Measurements from ENCODE around the gene HOXD3.

HOXD3 gene

GRCh38 chr2:176184749-176185148 is 27.6 kb downstream of the HOXD3 start:
- no peak for DNase-seq

- no peak for DNase-seq
These were observed 28.9 kb downstream of the HOXD3 start for GRCh38 chr2:176186024-176186423.

GRCh38 chr2:176187200-176187898 is 30.2 kb downstream of the HOXD3 start:
- no peak for DNase-seq

- DNase-seq, result no peak
These were observed 31.0 kb downstream of the HOXD3 start, which contains the start of gene HOXD1 for GRCh38 chr2:176187899-176188773. Gene HOXD1, plus strand, starts transcription at chr2:176188668. Its CDS starts 134 bp downstream, at chr2:176188802.

- DNase-seq, result no peak
These were observed 31.9 kb downstream of the HOXD3 start for GRCh38 chr2:176188774-176189680.

GRCh38 chr2:176189681-176190641 is 32.9 kb downstream of the HOXD3 start:
- no peak for DNase-seq

- DNase-seq, result no peak
These were observed 35.2 kb downstream of the HOXD3 start for GRCh38 chr2:176192351-176192750.

GRCh38 chr2:176193048-176193447 is 35.9 kb downstream of the HOXD3 start:
- no peak for DNase-seq

- DNase-seq, result no peak
These were observed 42.8 kb downstream of the HOXD3 start for GRCh38 chr2:176199902-176200301.

- DNase-seq, result no peak
These were observed 43.9 kb downstream of the HOXD3 start for GRCh38 chr2:176200971-176201370.

GRCh38 chr2:176202491-176202890 is 45.4 kb downstream of the HOXD3 start:
- DNase-seq, result no peak

GRCh38 chr2:176205126-176205525 is 48.0 kb downstream of the HOXD3 start:
- DNase-seq, result no peak

- no peak for DNase-seq
These were observed 49.0 kb downstream of the HOXD3 start for GRCh38 chr2:176206136-176206535.

GRCh38 chr2:176206682-176207081 is 49.6 kb downstream of the HOXD3 start:
- no peak for DNase-seq

- DNase-seq, result no peak
These were observed 54.0 kb downstream of the HOXD3 start for GRCh38 chr2:176211110-176211509.

GRCh38 chr2:176212276-176212675 is 55.2 kb downstream of the HOXD3 start:
- DNase-seq, result no peak

GRCh38 chr2:176213406-176213805 is 56.3 kb downstream of the HOXD3 start:
- no peak for DNase-seq
